NCI-H2029 (cell line): ENCODE data around the gene SYN1.
"Not testable (repeated sequence)": the region's sequence is repeated elsewhere in the genome, so short reads cannot be mapped to it uniquely, and the experiment has no call there.

ENCODE experiments used
- DNase-seq: peaks from one replicate; lab custom pipeline; 2025; lab: John Stamatoyannopoulos, UW

The SYN1 gene

GRCh38 chrX:47619486-47620302, at the start of gene SYN1:
Gene SYN1 (minus strand): TSS chrX:47619857. CDS start chrX:47619728, 129 bp downstream.
- DNase-seq, result peak; percentile 66

- DNase-seq, result not testable (repeated sequence)
Measured at GRCh38 chrX:47665797-47666196, 46.1 kb upstream of the SYN1 start.

GRCh38 chrX:47664737-47665136, 45.1 kb upstream of the SYN1 start:
- no peak for DNase-seq

GRCh38 chrX:47662144-47662657, 42.5 kb upstream of the SYN1 start:
- no peak for DNase-seq

- no peak for DNase-seq
Measured at GRCh38 chrX:47661539-47661938, 41.9 kb upstream of the SYN1 start.

- DNase-seq, result no peak
Measured at GRCh38 chrX:47659421-47659726, 39.7 kb upstream of the SYN1 start.

GRCh38 chrX:47658684-47659420, 39.2 kb upstream of the SYN1 start, which contains the start of gene UXT:
Gene UXT (minus strand): TSS chrX:47659180. CDS start chrX:47658927, 253 bp downstream.
- peak; percentile 90 for DNase-seq

GRCh38 chrX:47658301-47658683, 38.6 kb upstream of the SYN1 start:
- no peak for DNase-seq

- no peak for DNase-seq
Measured at GRCh38 chrX:47651043-47651905, 31.6 kb upstream of the SYN1 start.

GRCh38 chrX:47650164-47651042, 30.7 kb upstream of the SYN1 start, which contains the start of gene ELK1:
Gene ELK1 (minus strand): TSS chrX:47650563. CDS start chrX:47641441, 9,122 bp downstream.
- DNase-seq, result peak; percentile 95

- no peak for DNase-seq
Measured at GRCh38 chrX:47649781-47650163, 30.1 kb upstream of the SYN1 start.

- no peak for DNase-seq
Measured at GRCh38 chrX:47649271-47649670, 29.6 kb upstream of the SYN1 start.

GRCh38 chrX:47648376-47648775, 28.7 kb upstream of the SYN1 start:
- no peak for DNase-seq

- DNase-seq, result no peak
Measured at GRCh38 chrX:47646636-47647035, 27.0 kb upstream of the SYN1 start.

- DNase-seq, result no peak
Measured at GRCh38 chrX:47645530-47645929, 25.9 kb upstream of the SYN1 start.

GRCh38 chrX:47644557-47645091, 25.0 kb upstream of the SYN1 start:
- no peak for DNase-seq

- peak; percentile 12 for DNase-seq
Measured at GRCh38 chrX:47643926-47644325, 24.3 kb upstream of the SYN1 start.

GRCh38 chrX:47638816-47639215, 19.2 kb upstream of the SYN1 start:
- DNase-seq, result no peak

GRCh38 chrX:47637546-47638195, 18.0 kb upstream of the SYN1 start:
- peak; percentile 20 for DNase-seq

- no peak for DNase-seq
Measured at GRCh38 chrX:47634871-47635575, 15.4 kb upstream of the SYN1 start.
